Measurements from ENCODE around the gene NLRP14. TPM values are rescaled to one million over a fixed set of nuclear protein-coding genes. Genes with fewer than 3 reads are reported as not detected.

NLRP14 gene
- total RNA-seq, 4 donors from 2014 or later: 0.24 to 0.35 TPM; not detected in 2

DNA sequence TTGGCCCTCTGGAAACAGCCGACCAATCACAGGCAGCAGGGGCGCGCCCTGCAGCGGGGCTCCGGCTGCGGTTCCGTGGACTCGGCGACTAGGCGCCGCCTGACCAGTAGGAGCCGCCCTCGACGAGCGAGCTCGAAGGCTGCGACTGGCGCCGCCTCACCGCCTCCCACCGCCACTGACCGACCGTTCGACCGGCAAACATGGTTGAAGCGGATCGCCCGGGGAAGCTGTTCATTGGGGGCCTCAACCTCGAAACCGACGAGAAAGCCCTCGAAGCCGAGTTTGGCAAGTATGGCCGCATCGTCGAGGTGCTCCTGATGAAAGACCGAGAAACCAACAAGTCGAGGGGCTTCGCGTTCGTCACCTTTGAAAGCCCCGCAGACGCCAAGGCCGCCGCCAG is 68.6 kb downstream of the NLRP14 start, which contains the start of gene RBMXL2:
Gene RBMXL2, plus strand, starts transcription at position 78 of the 400 bp plus-strand sequence. Its CDS starts 123 bp downstream, at position 201.
- Histone ChIP-seq H3K9me3 (no peaks in the 10 kb centered on the region), H3K27me3 (no peaks in the 10 kb centered on the region), H3K4me1 (no peaks in the 10 kb centered on the region), H3K4me3 (no peak within 1 kb of the TSS), H3K36me3 (no peaks in the 10 kb centered on the region), H3K27ac (no peak within 1 kb of the TSS)
- DNase-seq: no peak
- no peak for TF ChIP-seq POLR2A (IDR thresholded peaks at IDR 0.05)
- TF ChIP-seq, protein P1, sequence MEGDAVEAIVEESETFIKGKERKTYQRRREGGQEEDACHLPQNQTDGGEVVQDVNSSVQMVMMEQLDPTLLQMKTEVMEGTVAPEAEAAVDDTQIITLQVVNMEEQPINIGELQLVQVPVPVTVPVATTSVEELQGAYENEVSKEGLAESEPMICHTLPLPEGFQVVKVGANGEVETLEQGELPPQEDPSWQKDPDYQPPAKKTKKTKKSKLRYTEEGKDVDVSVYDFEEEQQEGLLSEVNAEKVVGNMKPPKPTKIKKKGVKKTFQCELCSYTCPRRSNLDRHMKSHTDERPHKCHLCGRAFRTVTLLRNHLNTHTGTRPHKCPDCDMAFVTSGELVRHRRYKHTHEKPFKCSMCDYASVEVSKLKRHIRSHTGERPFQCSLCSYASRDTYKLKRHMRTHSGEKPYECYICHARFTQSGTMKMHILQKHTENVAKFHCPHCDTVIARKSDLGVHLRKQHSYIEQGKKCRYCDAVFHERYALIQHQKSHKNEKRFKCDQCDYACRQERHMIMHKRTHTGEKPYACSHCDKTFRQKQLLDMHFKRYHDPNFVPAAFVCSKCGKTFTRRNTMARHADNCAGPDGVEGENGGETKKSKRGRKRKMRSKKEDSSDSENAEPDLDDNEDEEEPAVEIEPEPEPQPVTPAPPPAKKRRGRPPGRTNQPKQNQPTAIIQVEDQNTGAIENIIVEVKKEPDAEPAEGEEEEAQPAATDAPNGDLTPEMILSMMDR (IDR thresholded peaks at IDR 0.05): no peak
- intact Hi-C loops (cut with DNase I; ENCODE audit: low total_unique reads): no loop called here

DNA sequence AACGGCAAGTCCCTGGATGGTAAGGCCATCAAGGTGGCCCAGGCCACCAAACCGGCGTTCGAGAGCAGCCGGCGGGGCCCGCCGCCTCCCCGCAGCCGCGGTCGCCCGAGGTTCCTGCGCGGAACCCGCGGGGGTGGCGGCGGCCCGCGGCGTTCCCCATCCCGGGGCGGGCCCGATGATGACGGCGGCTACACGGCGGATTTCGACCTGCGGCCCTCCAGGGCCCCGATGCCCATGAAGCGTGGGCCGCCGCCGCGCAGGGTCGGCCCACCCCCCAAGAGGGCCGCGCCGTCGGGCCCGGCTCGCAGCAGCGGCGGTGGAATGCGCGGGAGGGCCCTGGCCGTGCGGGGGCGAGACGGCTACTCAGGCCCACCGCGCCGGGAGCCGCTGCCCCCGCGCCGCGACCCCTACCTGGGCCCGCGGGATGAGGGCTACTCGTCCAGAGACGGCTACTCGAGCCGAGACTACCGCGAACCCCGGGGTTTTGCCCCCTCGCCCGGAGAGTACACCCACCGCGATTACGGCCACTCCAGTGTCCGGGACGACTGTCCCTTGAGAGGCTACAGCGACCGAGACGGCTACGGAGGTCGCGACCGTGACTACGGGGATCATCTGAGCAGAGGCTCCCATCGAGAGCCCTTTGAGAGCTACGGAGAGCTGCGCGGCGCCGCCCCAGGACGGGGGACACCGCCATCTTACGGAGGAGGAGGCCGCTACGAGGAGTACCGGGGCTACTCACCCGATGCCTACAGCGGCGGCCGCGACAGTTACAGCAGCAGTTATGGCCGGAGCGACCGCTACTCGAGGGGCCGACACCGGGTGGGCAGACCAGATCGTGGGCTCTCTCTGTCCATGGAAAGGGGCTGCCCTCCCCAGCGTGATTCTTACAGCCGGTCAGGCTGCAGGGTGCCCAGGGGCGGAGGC is 69.3 kb downstream of the NLRP14 start:
- TF ChIP-seq, protein P1 (IDR thresholded peaks at IDR 0.05): no peak
- TF ChIP-seq POLR2A (IDR thresholded peaks at IDR 0.05): no peak
- Histone ChIP-seq H3K27me3 (no peaks in the 10 kb centered on the region), H3K4me3 (no peak overlapping the region), H3K4me1 (no peaks in the 10 kb centered on the region), H3K9me3 (no peaks in the 10 kb centered on the region), H3K27ac (no peak overlapping the region), H3K36me3 (no peaks in the 10 kb centered on the region)
- no peak for DNase-seq
- intact Hi-C loops (cut with DNase I; ENCODE audit: low total_unique reads): no loop called here

DNA sequence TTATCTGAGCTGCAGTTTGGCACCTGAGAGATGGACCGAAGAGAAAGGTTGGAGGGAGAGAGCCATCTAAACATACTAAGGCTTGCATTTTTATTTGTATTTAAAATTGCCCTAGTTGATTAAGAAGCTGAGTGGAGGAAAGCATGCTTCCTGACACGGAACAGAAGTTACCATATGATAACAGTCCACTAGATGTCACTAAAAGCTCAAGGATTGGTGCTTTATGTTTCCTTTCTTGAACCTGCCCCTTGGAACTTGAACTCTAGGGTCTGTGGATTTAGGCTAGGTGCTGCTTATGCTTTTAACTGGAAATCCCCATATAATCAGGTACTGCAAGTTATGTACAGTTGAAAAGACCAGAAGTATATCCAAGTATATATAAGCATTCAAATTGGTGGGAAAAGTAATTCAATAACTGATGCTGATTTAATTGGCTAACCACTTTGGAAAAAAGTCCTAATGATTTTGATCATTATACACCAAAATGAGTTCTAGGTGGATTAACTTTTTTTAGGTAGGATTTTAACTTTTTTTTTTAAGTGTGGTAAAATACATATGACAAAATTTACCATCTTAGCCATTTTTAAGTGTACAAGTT is 78.1 kb downstream of the NLRP14 start:
- H3K27ac ChIP-seq: no peak overlapping the region
- no peaks in the 10 kb centered on the region for H3K9me3 ChIP-seq
- TF ChIP-seq POLR2A (IDR thresholded peaks at IDR 0.05): no peak
- TF ChIP-seq, protein P1 (IDR thresholded peaks at IDR 0.05): peak; percentile 39 to 70 (median 47)
- no peaks in the 10 kb centered on the region for H3K4me1 ChIP-seq
- no peak overlapping the region for H3K4me3 ChIP-seq
- no peaks in the 10 kb centered on the region for H3K27me3 ChIP-seq
- DNase-seq: no peak
- intact Hi-C loops (cut with DNase I; ENCODE audit: low total_unique reads): no loop called here
- no peaks in the 10 kb centered on the region for H3K36me3 ChIP-seq

DNA sequence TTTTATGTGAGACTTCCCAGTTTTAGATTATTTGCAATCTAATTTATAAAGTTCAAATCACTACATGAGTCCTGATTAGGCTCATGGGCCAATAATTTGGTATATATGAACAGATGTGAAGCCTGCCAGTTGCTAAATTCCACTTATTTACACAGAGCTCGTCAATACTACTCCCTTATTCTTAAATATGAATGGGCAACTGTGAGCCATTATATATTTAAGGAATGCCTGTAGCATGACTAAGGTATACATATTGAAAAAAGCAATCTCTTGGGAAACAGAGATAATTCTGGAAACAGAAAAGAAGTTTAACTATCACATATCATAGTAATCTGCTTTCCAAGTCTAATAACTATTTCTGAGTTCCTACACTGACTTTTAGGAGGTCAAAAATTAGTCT is 95.5 kb downstream of the NLRP14 start:
- no peak for DNase-seq
- intact Hi-C loops (cut with DNase I; ENCODE audit: low total_unique reads): no loop called here
- Histone ChIP-seq H3K27ac (no peak overlapping the region), H3K36me3 (no peaks in the 10 kb centered on the region), H3K9me3 (no peaks in the 10 kb centered on the region), H3K27me3 (peaks cover 0 to 4% of the 10 kb centered on the region in 2 donors), H3K4me3 (no peak overlapping the region), H3K4me1 (no peaks in the 10 kb centered on the region)
- no peak for TF ChIP-seq POLR2A (IDR thresholded peaks at IDR 0.05)
- TF ChIP-seq, protein P1 (IDR thresholded peaks at IDR 0.05): no peak

DNA sequence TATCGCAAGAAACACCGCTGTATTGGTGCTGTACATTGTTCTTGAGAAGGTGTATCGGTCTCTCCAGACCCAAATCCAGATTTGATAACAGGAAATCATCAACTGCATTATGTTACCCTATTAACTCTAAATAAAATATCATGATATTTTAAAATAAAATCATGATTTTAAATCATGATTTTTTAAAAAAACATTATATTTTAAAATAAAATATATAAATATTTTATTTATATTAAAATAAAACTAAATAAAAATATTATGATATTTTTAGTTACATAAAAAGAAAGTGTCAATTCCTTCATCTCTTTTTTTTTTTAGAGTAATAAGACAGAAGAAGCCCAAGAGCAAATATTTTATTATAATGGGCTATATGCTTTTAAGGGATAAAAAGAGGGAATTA is 96.1 kb downstream of the NLRP14 start:
- peaks cover 0 to 4% of the 10 kb centered on the region in 2 donors for H3K27me3 ChIP-seq
- intact Hi-C loops (cut with DNase I; ENCODE audit: low total_unique reads): no loop called here
- no peak overlapping the region for H3K4me3 ChIP-seq
- H3K9me3 ChIP-seq: no peaks in the 10 kb centered on the region
- H3K27ac ChIP-seq: no peak overlapping the region
- DNase-seq: no peak
- H3K36me3 ChIP-seq: no peaks in the 10 kb centered on the region
- TF ChIP-seq, protein P1 (IDR thresholded peaks at IDR 0.05): no peak
- no peak for TF ChIP-seq POLR2A (IDR thresholded peaks at IDR 0.05)
- H3K4me1 ChIP-seq: no peaks in the 10 kb centered on the region
